ENCODE data around the gene CALCOCO1.

DNA sequence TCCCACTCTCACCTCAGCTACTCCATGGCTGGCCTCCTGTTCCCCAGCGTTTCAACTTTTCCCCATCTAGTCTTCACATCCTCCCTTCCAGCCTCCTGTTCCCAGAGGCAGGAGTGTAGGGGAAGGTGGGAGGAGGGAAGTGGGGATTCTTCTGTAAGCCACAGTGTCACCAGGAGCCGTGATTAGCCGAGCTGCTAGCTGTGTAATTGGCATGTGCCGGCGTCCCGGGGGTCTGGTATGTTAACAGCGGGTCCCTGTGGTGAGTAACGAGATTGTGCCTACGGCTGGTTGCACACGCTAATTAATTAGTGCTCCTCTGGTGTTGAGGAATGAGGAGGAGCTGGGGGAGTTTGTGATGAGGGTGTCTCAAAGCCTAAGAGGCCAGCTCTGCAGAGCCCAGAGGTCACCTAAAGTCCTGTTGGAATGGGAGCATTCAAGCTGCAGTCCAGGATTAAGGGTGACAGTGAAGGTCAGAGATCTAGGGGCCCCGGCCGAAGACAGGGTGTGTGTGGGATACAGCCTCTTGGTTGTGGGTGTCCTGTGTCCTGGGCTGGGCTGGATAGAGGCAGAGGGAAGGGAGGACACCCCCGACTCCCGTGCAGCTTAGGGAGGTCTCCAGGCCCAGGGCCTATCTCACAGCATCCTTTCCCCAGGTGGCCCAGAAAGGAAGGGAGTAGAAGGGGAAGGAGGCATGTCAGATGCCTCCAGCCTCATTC, 10.0 kb upstream of the CALCOCO1 start:
- TF ChIP-seq, protein P1, sequence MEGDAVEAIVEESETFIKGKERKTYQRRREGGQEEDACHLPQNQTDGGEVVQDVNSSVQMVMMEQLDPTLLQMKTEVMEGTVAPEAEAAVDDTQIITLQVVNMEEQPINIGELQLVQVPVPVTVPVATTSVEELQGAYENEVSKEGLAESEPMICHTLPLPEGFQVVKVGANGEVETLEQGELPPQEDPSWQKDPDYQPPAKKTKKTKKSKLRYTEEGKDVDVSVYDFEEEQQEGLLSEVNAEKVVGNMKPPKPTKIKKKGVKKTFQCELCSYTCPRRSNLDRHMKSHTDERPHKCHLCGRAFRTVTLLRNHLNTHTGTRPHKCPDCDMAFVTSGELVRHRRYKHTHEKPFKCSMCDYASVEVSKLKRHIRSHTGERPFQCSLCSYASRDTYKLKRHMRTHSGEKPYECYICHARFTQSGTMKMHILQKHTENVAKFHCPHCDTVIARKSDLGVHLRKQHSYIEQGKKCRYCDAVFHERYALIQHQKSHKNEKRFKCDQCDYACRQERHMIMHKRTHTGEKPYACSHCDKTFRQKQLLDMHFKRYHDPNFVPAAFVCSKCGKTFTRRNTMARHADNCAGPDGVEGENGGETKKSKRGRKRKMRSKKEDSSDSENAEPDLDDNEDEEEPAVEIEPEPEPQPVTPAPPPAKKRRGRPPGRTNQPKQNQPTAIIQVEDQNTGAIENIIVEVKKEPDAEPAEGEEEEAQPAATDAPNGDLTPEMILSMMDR (IDR thresholded peaks at IDR 0.05) = no peak
- no peak for TF ChIP-seq SIN3A (IDR thresholded peaks at IDR 0.05; ENCODE audit: borderline replicate concordance, insufficient read depth, low read depth, low read length)
